HG03469 (cell line): ENCODE results near the gene RPL28.

ENCODE experiments used
- ATAC-seq: cut with Tn5 transposase; IDR thresholded peaks from one replicate; pipeline ENCODE4 v1.9.1; 2021; ENCODE audit warnings: mild to moderate bottlenecking, moderate library complexity, moderate number of reproducible peaks; ENCODE audit not compliant: unreplicated experiment

Gene RPL28

DNA sequence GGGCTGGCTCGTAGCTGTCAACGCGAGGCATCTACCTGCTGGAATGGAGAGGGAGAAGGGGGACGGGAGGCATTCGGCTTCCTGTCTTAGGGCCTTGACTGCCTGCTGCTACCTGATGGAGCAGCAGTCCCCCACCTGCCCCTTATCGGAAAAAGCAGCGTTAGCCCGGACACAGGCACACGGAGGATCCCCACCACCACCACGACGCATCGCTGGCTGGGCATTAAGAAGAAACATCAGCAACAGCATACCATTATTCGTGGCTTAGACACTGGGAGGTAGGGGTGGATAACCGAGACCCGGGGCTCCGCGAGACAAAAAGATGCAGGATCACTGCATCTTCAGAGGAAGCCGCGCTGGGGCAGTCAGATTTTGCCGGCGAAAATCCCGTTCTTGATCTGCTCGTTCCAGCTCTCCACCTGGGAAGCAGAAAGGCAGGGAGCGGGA is 32.4 kb upstream of the RPL28 start:
- ATAC-seq: no peak

- no peak for ATAC-seq
Observed at GRCh38 chr19:55353803-55354697, 31.7 kb upstream of the RPL28 start.

GRCh38 chr19:55354698-55355212 is 31.0 kb upstream of the RPL28 start, which contains the start of gene COX6B2:
COX6B2 (minus strand) TSS chr19:55354719; CDS start chr19:55354521, 198 bp downstream.
- ATAC-seq: no peak

DNA sequence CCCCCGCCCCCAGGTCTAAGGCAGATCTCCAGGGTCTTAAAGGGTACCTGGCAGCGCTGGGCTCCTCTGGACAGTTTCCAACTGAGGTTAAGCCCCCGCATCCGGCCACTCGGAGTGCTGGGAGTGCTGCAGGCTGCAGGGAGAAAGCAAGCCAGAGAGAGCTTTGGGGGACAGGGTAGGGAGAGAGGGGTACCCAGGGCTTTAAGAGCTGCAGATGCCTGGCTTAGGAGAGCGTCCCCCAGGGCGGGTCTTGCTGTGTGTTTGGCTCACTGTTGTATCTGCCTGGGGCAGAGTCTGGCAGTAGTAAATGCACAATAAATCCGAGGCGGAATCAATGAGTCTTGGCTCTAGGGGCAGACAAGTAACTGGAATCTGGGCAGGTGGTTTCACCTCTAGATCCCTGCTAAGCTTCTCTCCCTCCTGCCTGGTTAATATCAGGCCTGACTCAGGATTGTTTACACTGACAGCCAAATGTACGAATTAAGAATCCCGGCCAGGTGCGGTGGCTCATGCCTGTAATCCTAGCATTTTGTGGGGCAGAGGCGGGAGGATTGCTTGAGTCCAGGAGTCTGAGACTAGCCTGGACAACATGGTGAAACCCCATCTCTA is 30.4 kb upstream of the RPL28 start:
- no peak for ATAC-seq

DNA sequence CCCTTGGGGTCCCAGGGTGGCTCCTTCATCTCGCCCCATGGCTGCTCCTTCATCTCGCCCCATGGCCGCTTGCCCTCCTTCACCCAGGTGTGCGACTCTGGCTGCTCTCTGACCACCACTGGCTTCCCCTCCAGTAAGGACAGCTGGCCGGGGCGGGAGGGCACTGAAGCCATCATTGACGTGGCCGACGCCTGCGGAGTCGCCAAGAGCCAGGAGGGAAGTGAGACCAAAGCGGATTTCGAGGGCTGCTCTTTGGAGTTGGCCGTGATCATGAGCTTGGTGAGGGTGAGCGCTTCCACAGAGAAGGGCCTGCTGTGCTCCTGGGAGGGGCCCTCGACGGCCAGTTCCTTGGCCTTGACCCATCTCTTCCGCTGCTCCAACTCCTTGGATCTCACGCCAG is 27.2 kb upstream of the RPL28 start:
- no peak for ATAC-seq

DNA sequence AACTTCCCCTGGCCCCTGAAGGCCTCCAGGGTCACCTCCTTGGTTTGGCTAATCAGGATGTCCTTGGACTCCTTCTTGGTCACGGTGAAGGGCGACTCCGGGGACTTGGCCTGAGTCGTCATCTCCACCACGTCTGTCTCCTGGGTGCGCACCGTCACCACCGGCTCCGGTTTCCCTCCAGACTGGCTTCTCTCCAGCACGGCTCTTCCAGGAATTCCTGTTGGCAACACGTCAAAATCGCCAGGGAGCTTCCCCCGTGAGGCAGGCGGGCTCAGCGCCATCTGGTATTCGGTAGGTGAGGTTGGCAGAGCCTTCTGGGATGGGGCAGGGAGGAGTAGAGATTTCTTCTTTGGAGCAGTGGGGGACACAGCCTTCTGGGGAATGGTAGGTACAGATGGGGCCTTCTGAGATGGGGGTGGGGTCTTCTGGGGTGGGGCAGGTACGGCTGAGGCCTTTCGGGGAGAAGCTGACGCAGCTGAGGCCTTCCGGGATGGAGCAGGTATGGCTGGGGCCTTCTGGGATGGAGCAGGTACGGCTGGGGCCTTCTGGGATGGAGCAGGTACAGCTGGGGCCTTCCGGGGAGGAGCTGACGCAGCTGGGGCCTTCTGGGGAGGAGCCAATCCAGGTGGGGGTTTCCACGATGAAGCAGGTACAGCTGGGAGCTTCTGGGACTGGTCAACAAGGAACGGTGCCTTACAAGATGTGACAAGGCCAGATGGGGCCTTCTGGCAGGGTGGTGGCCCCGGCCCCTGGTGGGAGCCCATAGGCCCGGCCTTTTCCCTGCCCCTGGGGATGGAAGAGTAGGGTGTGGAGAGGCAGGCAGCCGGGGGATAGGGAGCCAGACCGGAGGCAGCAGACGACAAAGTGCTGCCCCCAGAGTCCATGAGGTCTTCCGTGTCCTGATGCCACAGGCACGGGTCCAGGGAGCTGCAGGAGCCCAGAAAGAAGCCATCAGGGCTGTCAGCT is 26.5 kb upstream of the RPL28 start:
- no peak for ATAC-seq

DNA sequence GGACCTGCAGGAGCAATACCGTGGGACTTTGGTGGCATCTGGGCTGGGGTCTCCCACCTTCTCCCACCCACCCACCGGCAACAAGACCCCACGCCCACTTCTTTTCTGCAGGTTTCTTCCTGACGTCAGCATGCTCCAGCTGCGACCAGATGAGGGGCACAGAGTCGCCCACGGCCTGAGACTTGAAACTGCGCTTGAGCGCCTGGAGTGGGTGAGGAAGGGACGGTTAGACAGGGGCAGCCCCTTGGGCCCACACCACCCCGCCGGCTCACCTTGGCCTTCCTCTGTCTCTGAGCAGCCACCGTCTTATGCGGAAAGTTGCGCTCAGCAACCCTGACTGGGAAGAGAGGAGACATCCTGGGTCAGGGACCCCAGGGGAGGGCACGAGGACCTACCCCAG is 24.8 kb upstream of the RPL28 start:
- ATAC-seq: no peak

DNA sequence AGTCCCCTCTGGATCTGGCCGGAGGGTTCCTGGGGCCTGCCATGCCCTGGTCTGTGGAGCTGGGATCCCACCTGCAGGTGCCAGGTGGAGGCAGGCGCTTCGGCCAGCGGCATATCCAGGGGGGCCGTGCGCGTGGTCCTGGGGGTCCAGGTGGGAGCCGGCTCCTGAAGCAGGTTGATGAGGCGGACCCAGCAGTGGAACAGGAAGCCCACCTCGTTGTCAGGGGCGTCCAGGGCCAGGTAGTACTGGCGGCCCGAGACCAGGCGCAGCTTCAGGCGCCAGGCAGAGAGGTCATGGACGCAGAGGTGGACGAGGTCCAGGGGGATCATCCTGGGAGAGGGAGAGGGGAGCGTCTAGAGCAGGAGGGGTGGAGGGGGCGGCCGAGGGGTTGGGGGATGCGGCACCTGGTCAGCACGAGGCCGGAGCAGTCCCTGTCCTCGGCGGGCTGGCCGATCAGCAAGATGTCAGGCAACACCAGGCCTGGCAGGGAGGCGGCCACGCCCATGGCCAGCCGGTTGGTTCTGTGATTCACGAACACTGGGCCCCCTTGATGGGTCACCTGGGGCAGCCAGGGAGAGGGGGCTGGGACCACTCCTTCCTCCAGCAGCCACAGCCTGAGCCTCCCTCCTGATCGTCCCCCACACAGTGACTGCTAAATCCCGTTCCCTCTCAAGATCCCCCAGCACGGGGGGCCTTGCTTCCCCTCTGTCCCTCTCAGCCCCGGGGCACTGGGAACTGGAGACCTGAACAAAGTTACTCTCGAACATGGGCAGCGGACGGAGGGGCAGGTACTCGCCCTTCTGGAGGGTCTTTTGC is 23.4 kb upstream of the RPL28 start:
- ATAC-seq: no peak

- no peak for ATAC-seq
Observed at GRCh38 chr19:55362990-55363716, 22.6 kb upstream of the RPL28 start, which contains the start of gene GARIN5B. GARIN5B (minus strand) TSS chr19:55363260; CDS start chr19:55363066, 194 bp downstream.

- no peak for ATAC-seq
Observed at GRCh38 chr19:55365245-55365644, 20.5 kb upstream of the RPL28 start.

DNA sequence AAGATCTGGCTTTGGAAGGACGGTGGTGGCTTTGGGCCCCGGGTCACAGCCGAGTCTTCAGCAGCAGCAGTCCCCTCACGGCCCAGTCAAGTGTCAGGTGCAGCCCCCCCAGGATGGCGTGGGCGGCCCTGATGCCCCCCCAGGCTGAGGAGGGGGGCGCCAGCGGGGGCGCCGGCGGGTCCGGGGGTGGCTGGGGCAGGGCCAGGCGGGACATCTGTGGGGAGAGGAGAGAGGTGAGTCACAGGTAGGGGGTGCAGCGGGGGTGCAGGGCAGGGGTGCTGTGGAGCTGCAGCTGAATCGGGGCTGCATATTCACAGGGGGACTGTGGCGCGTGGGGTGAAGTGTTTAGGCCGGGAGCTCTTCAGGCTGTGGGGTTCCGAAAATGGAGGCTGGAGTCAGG is 19.8 kb upstream of the RPL28 start:
- no peak for ATAC-seq

- ATAC-seq: no peak
Observed at GRCh38 chr19:55366790-55367189, 18.9 kb upstream of the RPL28 start.

GRCh38 chr19:55368106-55368505 is 17.6 kb upstream of the RPL28 start:
- ATAC-seq: no peak

GRCh38 chr19:55368701-55369563 is 16.8 kb upstream of the RPL28 start:
- ATAC-seq: no peak

- ATAC-seq: no peak
Observed at GRCh38 chr19:55369653-55370304, 16.0 kb upstream of the RPL28 start.

DNA sequence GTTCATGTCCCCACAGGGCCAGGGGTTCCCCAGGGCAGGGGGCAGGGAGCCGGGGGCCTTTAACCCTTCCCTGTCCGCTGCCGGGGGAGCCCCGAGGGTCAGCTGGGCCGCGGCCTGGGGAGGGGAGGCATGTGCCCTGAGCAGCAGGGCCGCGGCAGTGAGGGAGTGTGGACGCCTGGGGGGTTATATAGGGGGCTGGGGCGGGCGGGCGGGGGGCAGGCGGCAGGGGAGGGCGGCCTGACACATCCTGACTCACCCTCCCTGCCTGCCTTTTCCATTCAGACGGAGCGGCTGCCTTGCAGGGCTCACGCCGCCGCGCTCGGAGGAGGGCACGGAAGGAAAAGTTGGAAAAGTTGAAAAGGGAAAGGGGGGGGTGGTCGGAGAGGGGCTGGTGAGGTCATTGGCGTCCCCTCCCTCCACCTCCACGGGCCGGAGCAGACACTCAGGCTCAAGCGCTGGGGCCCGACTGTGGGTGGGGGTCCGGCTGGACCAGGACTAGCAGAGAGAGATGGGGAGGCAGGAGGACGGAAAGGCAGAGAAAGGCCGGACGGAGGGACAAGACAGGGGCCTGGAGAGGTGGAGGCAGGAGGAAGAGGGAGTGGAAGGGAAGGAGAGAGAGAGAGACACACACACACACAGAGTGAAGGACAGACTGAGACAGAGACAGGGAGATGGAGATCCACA is 15.3 kb upstream of the RPL28 start, which contains the start of gene IL11:
Gene IL11, minus strand, starts transcription at position 159 of the 684 bp plus-strand sequence. Its CDS starts 153 bp downstream, at position 6.
- no peak for ATAC-seq
